Stimulated activated CD4-positive, alpha-beta T cell treated with anti-CD3 and anti-CD28 coated beads, Interleukin-12 subunit alpha, Interleukin-12 subunit beta, amount 100 ng/mL, for 48 hours (primary cell): ENCODE results near the gene RNU2-63P.
"Not testable (repeated sequence)": the region's sequence is repeated elsewhere in the genome, so short reads cannot be mapped to it uniquely, and the experiment has no call there.

Experiments
- DNase-seq, 3 donors: peaks; one replicate each; pipeline ENCODE4 v3.0.0-alpha.2; 2020; ENCODE audit warnings: low read depth in 2 of 3, low spot score in 1 of 3

Gene RNU2-63P

DNA sequence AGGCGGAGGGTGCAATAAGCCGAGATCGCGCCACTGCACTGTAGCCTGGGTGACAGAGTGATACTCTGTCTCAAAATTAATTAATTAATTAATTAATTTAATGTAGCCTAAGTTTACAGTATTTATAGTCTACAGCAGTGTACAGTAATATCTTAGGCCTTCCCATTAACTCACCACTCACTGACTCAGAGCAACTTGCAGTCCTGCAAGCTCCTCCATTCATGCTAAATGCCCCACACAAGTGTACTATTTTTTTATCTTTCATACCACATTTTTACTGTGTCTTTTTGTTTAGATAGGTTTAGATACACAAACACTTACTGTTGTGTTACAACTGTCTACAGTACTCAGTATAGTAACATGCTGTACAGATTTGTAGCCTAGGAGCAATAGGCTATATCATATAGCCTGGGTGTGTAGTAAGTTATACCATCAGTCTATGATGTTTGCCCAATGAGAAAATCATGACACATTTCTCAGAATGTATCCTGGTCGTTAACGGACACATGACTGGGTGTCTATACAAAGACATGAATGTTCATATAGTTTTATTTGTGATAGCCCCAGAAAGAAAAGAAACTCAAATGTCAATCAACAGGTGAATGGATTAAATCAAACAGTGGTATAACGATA lies 15.8 kb upstream of the RNU2-63P start:
- DNase-seq = no peak

DNA sequence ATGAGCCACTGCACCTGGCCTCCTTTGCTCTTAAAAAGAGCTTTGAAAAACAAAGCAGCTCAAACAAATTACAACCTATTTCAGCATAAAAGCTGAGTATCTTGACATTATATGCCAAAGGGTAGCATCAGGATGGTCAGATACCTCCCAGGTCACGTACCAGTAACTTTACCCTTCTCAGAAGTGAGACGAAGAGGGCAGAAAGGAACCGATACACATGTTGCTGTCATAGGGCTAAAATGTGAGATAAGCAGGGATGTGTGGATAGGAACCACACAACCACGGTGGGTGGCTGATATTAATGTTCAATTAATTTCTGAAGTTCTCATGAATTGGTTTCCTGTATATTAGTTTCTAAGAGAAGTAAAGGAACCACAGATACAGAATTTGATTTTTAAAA lies 12.6 kb upstream of the RNU2-63P start:
- DNase-seq = no peak

DNA sequence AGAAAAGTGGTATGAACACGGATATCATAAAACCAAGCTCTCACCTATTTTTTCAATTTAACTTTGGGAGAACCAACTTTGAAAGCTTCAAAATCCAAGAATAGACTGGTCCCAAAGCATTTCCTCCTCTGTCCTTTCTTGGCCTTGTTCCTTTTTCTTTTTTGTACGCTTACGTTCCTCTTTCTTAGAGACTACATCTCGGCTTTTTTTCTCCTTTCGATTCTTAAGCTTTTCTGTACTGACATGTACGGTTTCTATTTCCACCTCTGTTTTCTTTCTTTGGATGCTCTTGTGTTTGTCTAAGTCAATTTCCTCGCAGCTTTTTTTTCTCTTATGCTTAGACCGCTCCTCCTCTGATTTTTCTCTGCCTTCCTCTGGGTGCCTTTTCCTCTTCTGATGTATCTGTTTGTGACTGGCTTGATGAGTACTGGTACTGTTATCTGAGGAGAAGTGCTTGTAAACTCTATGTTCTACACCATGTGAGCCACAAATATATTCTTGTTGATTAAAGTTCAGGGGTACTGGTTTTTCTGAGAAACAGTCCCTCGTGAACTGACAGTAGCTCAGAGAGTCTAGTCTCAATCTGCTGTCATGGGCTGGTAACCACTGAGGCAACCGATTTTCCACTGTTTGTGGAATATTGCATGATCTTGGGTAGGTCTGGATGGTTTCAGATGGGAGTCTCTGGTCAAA lies 11.5 kb upstream of the RNU2-63P start:
- DNase-seq = no peak

DNA sequence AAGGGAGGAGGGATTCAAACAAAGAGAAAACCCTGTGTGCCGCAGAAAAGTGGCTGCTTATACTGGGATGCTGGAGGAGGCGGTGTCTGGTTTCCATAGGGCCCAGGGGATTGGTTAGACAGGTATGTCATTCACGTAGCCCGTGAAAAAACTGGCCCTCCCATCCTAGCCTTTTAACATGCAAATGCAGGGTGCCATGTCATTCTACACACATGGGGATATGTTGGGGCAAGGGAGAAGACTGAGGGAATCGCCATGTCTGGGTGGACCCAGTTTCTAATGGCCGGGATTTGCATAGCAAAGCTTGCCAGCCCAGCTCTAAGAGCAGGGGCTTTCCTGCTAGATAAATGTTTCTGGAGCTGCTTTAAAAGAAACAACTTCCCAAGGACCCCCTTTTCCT lies 8.2 kb upstream of the RNU2-63P start:
- DNase-seq = no peak

DNA sequence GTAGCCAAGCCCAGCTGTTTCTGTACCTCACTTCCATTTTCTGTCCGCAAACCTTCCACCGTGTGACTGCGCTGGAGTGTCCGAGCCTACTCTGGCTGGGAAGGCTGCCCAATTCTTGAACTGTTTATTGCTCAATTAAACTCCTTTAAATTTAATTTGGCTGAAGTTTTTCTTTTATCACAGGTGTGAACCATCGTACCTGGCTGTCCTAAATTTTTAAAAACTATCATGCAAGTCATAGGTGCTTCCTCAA lies 6.2 kb upstream of the RNU2-63P start:
- no peak for DNase-seq

DNA sequence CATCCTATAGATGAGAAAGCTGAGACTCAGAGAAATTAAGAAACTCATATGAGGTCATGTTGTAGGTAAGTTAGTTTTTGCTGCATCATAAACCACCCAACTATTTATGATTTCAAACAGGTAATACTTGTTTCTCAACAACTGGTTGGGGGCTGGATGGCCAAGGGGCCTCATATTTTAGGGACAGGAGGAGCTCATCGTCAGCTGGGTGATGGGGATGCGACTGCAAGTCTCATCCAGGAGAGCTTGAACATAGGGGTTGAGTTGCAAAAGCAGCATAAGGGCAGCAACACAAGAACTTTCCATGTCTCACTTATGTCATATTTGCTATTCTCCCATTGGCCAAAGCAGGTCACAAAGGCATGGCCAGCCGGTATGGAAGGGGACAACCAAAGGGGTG lies 3.6 kb upstream of the RNU2-63P start:
- DNase-seq = no peak

DNA sequence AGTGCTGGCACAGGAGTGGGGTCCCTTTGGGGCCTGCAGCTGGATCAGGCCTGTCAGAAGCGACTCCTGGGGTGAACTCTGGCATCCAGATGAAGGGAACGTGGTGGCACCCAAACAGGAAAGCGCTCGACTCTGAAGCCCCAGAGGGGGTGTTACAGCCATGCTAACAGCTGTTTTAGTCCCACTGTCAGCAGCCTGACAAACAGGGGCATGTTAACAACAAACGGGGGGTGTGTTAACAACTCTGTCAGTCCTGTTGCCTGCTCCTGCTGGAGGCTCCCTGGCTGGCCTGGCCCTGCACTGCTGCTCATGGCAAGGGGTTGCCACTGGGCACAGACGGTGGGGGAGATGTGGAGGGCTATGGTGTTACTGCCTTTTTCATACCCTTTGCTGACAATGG lies 2.6 kb upstream of the RNU2-63P start:
- DNase-seq = no peak

DNA sequence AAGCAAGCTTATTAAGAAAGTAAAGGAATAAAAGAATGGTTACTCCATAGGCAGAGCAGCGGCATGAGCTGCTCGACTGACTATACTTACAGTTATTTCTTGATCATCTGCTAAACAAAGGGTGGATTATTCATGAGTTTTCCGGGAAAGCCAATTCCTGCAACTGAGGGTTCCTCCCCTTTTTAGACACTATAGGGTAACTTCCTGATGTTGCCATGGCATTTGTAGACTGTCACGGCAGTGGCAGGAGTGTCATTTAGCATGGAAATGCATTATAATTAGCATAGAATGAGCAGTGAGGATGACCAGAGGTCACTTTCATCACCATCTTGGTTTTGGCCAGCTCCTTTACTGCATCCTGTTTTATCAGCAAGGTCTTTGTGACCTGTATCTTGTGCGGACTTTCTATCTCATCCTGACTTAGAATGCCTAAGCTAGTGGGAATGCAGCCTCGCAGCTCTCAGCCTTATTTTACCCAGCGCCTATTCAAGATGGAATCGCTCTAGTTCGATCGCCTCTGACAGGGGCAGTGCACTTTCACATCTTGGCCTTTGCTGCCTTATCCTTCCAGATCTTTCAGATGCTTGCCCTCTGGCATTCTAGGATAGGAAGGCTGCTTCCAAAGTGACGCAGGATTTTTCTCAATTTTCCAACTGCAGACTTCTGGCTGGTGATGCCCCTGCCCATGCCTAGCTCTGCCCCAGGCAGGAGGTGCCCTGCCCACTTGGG lies 1.9 kb upstream of the RNU2-63P start:
- not testable (repeated sequence) for DNase-seq

DNA sequence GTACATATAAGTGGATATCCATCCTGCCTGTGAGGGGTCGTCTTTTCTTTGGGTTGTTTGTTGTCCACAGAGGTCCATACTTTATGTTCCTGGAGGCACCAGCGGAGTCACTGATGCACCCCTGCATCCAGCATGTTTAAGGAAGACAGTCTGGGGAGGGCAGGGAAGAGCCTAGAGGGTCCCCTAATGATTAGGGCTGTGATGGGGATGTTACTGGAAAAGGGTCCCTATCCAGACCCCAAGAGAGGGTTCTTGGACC lies 1.4 kb upstream of the RNU2-63P start:
- not testable (repeated sequence) for DNase-seq

DNA sequence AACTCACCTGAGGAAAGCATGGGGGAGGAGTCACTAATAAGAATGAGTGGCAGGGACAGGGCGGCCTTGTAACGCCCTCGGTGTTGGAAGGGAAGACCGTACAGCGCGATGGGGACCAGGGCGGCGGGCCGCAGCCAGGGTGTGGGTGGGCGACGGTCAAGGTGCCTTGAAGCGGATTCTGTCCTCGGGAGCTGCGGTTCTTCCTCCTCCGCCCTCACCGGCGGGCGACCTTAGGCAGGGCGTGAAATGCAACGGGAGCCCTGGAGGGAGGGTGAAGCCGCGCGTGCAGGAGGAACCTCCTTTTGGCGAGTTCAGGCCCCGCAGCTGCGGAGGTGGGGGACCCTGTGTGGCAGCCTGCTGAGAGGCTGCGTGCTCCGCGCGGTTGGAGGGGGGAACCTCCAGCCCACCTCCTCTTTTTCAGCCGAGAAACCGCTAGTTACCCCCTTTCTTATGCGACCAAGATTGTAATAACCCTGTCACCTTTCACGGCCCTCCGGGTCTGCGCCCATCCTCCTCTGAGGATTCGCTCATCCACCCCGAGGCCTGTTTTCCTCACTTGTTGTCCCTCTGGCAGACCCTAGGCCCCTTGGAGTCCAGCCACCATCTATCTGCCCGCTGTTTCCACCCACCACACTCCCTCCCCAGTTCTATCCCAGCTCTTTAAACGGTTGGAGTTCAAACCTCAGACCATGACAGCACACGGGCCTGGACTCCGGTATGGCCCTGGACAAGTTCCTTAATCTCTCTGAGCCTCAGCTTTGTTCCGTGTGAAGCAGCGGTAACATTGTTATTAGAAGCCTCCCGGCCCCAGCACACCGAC lies 823 bp upstream of the RNU2-63P start:
- peak in 1 of 3 donors; percentile 38 for DNase-seq

DNA sequence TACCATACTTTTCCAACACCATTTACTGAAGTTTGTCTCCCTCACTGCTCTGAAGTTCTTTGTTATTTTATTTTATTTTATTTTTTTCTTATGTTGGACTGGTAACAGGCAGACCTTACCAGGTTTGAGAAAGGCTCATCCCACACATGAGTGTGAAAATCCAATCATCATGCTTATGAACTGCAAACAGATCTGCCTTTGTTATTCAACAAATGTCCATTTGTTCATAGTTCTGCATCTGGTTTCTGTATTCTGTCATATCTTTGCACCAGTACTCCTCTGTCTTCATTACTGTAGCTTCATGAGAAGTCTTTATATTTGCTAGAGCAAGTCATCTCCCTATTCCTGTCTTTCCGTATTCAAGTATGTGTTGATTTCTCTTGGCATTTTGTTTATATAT lies 5.3 kb downstream of the RNU2-63P start:
- DNase-seq = no peak

DNA sequence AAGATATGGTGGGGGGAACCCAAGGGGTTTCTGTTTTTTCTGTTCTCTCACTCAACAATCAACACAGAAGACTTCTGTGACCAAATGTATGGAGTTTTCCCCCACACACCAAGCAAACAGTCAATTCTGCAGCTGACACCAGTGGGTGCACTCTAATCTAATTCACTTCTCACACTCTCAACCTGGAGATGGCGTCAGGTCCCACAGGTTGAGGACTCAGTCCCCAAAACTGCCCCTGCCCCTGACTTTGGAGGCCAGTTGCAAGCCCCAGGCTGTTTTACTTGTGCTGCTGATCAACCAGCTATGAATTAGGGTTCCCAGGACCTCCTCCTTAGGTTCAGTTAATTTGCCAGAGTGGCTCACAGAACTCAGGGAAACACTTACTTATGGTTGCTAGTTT lies 6.2 kb downstream of the RNU2-63P start:
- no peak for DNase-seq

DNA sequence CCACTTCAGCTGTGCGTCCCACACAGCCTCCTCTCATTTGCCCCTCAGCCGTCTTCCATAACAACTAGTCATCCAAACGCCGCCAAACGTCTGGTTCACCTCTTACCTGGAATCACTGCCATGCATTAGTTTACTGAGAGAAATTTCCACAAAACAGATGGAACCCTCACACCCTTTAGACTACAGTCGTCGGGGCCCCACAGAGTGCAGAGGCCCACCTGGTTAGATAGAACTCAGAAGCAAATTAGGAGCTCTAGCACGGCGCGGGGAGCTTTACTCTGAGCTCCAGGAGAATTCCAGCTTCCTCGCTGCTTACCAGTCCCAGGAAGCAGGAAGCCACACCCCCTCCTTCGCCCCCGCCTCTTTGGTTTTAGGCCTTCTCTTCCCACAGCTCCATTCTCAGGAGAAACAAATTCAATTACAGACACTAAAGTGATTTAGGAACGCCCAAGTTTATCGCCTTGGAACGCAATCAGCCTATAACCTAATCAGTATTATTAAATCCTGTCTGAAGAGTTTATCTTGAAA lies 9.4 kb downstream of the RNU2-63P start:
- no peak for DNase-seq

DNA sequence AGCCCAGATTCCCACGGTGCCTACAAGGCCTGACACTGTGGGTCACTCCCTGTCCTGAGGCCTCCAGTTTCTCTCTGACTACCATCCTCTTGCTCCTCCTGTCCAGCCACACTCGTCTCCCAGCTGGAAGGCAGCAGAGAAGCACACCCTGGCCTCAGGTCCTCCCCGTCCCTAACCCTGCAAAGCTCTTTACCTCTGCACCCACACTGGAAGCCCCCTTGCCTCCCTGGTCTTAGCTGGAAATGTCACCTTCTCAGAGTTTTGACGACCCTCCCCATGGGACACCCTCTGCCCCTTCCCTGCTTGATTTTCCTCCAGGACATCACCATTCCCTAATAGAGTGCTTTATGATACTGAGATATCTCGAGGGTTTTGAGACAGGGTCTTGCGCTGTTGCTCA lies 10.6 kb downstream of the RNU2-63P start:
- no peak for DNase-seq

DNA sequence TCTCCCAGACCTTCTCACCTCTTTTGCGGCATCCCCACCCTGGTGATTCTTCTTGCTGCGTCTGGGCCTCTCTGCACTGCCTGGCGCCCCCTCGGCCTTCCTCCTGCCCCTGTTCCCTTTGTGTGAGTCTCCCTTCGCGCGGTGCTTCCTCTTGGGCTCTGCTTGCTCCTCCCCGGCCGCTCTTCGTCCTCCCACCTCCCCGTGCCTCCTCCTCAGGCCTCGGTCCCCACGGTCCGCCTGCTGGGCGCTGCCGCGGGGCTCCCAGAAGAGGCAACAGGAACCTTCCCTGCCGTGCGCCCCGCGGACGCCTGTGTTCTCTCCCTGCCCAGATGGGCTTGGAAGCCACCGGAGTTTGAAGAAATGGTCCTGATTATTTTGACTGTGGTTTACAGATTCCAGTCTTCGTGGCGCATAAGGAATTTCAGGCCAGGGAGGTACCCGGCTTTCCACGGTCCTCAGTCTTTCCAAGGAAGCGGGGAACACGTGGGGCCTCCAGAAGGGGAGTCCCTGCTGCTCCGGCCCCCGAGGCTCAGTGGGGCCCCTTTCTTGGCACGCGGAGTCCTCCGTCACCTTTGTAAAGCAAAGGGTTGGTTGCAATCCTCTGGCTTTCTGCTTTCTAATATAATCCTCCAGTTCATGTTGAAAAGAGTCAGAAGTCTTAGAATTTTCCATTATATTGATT lies 13.1 kb downstream of the RNU2-63P start:
- DNase-seq = no peak

DNA sequence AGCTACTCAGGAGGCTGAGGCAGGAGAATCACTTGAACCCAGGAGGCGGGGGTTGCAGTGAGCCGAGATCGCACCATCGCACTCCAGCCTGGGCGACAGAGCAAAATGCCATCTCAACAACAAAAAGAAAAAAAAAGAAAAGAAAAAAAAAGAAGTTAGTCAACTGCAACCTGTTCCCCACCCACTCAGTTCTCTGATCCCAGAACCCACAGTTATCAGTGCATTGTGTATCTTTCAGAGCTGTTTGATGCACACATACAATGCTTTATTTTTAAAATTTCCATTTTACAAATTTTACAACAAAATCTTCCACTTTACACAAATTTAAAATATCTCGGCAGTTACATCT lies 14.0 kb downstream of the RNU2-63P start:
- DNase-seq = no peak

DNA sequence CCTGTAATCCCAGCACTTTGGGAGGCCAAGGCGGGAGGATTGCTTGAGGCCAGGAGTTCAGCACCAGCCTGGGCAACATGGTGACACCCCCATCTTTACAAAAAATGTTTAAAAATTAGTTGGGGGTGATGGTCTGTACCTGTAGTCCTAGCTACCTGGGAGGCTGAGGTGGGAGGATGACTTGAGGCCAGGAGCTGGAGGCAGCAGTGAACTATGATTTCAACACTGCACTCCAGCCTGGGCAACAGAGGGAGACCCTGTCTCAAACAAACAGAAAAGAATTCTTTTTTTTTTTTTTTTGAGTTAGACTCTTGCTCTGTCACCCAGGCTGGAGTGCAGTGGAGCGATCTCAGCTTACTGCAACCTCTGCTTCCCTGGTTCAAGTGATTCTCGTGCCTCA lies 15.9 kb downstream of the RNU2-63P start:
- DNase-seq = not testable (repeated sequence)

DNA sequence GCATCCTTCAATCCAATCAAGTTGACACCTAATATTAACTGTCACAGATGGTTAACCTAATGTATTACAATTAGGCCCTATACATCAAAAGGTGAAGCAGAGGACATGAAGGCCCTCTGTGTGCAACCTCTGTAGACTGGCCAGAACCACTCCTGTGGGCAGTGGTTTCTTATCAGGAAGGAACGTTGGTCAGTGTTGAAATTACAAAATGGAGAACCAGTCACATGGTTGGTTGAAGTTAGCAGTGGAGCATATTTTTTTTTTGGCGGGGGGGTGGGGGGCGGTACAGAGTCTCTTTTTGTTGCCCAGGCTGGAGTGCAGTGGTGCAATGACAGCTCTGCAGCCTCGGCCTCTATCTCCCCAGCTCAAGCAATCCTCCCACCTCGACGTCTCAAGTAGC lies 19.8 kb downstream of the RNU2-63P start:
- no peak for DNase-seq

DNA sequence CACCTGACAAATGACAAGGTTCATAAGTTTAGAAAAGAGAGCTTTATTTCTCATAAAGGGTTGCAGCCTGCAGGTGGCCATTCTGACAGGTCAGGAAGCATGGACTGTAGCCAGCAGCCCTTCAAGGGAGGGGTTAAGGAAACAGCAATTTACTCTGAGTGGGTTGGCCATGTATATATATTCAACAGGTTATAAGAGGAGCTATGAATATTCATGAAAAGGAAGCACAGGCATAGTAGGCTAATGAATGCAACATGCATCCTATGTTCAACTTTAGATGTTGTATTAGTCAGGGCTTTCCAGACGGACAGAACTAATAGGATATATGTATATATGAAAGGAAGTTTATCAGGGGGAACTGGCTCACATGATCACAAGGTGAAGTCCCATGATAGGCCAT lies 20.6 kb downstream of the RNU2-63P start:
- DNase-seq = no peak

DNA sequence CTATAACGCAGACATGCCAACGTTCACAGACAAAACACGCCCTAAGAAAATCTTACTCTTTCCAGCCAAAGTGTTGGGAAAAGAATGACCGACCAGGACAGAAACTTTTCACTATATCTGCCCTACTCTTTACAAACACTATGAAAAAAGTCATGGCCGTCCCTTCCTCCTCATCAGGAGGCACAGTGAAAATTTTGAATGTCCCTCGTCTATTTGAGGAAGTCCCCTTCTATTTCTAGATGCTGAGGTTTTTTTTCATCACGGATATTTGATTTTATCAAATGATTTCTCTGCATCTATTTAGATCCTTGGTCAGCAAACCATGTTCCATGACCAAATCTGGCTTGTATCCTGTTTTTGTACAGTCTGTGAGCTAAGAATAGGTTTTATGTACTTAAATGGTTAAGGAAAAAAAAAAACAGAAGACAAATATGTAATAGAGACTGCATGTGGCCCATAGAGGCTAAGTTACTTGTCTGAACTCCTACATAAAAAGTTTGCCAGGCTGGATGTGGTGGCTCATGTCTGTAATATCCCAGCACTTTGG lies 22.0 kb downstream of the RNU2-63P start:
- DNase-seq = not testable (repeated sequence)

DNA sequence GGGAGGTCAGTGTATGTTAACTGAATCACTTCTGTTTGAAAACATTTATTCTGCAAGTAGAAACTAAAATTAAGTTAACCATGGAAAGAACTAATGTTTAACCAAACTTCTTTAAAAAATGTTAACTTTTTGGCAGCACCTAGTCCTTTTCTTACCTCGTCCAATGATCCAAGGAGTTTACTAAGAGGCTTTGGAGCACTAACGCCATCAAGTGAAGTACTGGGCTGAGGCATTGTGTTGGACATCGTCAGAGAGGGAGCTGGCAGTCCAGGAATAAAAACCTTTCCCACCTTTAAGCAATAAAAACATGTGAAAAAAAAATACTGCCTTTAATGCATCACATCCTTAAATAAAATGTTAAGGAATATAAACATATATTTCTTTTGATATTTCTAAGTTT lies 23.8 kb downstream of the RNU2-63P start:
- DNase-seq = not testable (repeated sequence)
